ENCODE results near the gene ZSCAN22. TPM values are rescaled to one million over a fixed set of nuclear protein-coding genes. Genes with fewer than 3 reads are reported as not detected.

The ZSCAN22 gene
- total and polyA plus RNA-seq, 2 of the 13 experiments (the other 11 are each of a cell fraction or from before 2014, with no cell fraction given), result 2.5 to 3.5 TPM

DNA sequence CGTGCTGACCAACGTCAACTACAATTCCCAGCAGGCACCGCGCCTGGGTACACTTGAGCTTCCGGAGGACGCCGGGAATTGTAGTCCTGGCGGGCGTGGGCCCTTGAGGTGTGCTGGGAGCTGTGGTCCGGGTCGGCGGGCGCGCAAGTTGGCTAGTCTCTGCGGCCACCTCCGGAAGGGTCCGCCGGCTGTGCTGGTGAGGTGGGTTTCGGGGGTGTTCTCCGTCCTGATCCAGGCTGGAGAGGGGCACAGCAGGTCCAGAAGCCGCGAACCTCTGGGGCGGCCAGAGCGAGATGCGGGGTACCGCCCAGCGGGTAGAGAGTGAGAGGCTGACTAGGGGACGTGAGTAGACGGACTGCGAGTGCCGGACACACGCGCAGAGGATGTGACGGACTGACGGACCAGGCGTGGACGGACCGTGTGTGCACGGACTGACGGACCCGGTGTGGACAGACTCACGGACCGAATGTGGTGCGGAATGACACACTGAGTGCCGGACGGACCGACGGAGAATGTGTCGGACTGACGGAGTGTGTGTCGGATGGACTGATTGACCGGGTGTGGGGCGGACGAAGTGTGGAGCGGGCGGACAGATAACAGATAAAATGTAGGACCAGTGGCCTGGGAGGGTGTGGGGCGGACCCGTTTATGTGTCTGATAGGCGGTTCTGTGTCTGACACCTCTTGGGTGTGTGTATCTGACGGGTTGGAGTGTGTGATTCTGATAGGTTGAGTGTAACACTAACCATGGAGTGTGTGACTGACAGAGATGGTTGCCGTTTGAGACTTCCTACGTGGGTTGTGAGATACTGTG is at the start of gene ZSCAN22 (continued):
- TF ChIP-seq, protein P1, sequence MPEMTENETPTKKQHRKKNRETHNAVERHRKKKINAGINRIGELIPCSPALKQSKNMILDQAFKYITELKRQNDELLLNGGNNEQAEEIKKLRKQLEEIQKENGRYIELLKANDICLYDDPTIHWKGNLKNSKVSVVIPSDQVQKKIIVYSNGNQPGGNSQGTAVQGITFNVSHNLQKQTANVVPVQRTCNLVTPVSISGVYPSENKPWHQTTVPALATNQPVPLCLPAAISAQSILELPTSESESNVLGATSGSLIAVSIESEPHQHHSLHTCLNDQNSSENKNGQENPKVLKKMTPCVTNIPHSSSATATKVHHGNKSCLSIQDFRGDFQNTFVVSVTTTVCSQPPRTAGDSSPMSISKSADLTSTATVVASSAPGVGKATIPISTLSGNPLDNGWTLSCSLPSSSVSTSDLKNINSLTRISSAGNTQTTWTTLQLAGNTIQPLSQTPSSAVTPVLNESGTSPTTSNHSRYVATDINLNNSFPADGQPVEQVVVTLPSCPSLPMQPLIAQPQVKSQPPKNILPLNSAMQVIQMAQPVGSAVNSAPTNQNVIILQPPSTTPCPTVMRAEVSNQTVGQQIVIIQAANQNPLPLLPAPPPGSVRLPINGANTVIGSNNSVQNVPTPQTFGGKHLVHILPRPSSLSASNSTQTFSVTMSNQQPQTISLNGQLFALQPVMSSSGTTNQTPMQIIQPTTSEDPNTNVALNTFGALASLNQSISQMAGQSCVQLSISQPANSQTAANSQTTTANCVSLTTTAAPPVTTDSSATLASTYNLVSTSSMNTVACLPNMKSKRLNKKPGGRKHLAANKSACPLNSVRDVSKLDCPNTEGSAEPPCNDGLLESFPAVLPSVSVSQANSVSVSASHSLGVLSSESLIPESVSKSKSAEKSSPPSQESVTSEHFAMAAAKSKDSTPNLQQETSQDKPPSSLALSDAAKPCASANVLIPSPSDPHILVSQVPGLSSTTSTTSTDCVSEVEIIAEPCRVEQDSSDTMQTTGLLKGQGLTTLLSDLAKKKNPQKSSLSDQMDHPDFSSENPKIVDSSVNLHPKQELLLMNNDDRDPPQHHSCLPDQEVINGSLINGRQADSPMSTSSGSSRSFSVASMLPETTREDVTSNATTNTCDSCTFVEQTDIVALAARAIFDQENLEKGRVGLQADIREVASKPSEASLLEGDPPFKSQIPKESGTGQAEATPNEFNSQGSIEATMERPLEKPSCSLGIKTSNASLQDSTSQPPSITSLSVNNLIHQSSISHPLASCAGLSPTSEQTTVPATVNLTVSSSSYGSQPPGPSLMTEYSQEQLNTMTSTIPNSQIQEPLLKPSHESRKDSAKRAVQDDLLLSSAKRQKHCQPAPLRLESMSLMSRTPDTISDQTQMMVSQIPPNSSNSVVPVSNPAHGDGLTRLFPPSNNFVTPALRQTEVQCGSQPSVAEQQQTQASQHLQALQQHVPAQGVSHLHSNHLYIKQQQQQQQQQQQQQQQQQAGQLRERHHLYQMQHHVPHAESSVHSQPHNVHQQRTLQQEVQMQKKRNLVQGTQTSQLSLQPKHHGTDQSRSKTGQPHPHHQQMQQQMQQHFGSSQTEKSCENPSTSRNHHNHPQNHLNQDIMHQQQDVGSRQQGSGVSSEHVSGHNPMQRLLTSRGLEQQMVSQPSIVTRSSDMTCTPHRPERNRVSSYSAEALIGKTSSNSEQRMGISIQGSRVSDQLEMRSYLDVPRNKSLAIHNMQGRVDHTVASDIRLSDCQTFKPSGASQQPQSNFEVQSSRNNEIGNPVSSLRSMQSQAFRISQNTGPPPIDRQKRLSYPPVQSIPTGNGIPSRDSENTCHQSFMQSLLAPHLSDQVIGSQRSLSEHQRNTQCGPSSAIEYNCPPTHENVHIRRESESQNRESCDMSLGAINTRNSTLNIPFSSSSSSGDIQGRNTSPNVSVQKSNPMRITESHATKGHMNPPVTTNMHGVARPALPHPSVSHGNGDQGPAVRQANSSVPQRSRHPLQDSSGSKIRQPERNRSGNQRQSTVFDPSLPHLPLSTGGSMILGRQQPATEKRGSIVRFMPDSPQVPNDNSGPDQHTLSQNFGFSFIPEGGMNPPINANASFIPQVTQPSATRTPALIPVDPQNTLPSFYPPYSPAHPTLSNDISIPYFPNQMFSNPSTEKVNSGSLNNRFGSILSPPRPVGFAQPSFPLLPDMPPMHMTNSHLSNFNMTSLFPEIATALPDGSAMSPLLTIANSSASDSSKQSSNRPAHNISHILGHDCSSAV (CRISPR knock-in tag; IDR thresholded peaks at IDR 0.05; ENCODE audit: borderline replicate concordance), result no peak
- 0 out of 2 replicates have a peak, but pooled peaks have one; percentile 35 for TF ChIP-seq ZNF431 (CRISPR knock-in tag; IDR thresholded peaks at IDR 0.05; ENCODE audit: borderline replicate concordance, low read depth)
- TF ChIP-seq ZNF75D (CRISPR knock-in tag; IDR thresholded peaks at IDR 0.05; ENCODE audit: borderline replicate concordance), result no peak
- TF ChIP-seq, protein P2, sequence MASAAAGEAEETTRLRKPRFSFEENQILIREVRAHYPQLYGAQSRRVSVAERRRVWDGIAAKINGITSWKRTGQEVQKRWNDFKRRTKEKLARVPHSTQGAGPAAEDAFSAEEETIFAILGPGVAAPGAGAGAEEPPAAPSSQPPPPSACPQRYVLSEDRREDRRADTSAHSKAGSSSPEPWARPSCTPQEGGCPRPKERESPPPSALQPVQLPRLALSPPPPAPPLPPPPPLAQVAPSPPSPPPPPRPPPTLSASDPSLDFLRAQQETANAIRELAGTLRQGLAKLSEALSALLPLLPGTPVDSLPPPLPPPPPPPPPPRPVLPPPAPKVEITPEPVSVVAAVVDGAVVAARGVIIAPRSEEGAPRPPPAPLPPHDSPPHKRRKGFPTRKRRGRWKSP (CRISPR knock-in tag; IDR thresholded peaks at IDR 0.05), result peak; percentile 94
- TF ChIP-seq ZNF33B (CRISPR knock-in tag; IDR thresholded peaks at IDR 0.05), result peak; percentile 86
- peak; percentile 17; the same call in 1 of the 2 replicates for TF ChIP-seq ELF3 (CRISPR knock-in tag; IDR thresholded peaks at IDR 0.05)
- no peak for TF ChIP-seq MTF1 (CRISPR knock-in tag; IDR thresholded peaks at IDR 0.05)
- TF ChIP-seq ZNF468 (CRISPR knock-in tag; IDR thresholded peaks at IDR 0.05), result no peak
- TF ChIP-seq ZFP36L1 (CRISPR knock-in tag; IDR thresholded peaks at IDR 0.05), result peak; percentile 91
- no peak for TF ChIP-seq HMG20B (CRISPR knock-in tag; conservative IDR thresholded peaks at IDR 0.05)
- no peak for TF ChIP-seq ZNF570 (CRISPR knock-in tag; IDR thresholded peaks at IDR 0.05; ENCODE audit: borderline replicate concordance)
- TF ChIP-seq, protein P3, sequence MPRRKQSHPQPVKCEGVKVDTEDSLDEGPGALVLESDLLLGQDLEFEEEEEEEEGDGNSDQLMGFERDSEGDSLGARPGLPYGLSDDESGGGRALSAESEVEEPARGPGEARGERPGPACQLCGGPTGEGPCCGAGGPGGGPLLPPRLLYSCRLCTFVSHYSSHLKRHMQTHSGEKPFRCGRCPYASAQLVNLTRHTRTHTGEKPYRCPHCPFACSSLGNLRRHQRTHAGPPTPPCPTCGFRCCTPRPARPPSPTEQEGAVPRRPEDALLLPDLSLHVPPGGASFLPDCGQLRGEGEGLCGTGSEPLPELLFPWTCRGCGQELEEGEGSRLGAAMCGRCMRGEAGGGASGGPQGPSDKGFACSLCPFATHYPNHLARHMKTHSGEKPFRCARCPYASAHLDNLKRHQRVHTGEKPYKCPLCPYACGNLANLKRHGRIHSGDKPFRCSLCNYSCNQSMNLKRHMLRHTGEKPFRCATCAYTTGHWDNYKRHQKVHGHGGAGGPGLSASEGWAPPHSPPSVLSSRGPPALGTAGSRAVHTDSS (CRISPR knock-in tag; conservative IDR thresholded peaks at IDR 0.05), result 0 out of 2 replicates have a peak, but pooled peaks have one; percentile 66
- TF ChIP-seq, protein P4, sequence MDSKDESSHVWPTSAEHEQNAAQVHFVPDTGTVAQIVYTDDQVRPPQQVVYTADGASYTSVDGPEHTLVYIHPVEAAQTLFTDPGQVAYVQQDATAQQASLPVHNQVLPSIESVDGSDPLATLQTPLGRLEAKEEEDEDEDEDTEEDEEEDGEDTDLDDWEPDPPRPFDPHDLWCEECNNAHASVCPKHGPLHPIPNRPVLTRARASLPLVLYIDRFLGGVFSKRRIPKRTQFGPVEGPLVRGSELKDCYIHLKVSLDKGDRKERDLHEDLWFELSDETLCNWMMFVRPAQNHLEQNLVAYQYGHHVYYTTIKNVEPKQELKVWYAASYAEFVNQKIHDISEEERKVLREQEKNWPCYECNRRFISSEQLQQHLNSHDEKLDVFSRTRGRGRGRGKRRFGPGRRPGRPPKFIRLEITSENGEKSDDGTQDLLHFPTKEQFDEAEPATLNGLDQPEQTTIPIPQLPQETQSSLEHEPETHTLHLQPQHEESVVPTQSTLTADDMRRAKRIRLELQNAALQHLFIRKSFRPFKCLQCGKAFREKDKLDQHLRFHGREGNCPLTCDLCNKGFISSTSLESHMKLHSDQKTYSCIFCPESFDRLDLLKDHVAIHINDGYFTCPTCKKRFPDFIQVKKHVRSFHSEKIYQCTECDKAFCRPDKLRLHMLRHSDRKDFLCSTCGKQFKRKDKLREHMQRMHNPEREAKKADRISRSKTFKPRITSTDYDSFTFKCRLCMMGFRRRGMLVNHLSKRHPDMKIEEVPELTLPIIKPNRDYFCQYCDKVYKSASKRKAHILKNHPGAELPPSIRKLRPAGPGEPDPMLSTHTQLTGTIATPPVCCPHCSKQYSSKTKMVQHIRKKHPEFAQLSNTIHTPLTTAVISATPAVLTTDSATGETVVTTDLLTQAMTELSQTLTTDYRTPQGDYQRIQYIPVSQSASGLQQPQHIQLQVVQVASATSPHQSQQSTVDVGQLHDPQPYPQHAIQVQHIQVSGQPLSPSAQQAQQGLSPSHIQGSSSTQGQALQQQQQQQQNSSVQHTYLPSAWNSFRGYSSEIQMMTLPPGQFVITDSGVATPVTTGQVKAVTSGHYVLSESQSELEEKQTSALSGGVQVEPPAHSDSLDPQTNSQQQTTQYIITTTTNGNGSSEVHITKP (CRISPR knock-in tag; IDR thresholded peaks at IDR 0.05; ENCODE audit: low read depth), result peak; percentile 22
